HG03571 (cell line): ENCODE results near the gene C1QTNF2.

ENCODE experiments used
- ATAC-seq: cut with Tn5 transposase; IDR thresholded peaks from one replicate; pipeline ENCODE4 v1.9.1; 2021; ENCODE audit not compliant: unreplicated experiment

C1QTNF2 gene

GRCh38 chr5:160310552-160311295, 59.7 kb downstream of the C1QTNF2 start:
- ATAC-seq, result no peak

DNA sequence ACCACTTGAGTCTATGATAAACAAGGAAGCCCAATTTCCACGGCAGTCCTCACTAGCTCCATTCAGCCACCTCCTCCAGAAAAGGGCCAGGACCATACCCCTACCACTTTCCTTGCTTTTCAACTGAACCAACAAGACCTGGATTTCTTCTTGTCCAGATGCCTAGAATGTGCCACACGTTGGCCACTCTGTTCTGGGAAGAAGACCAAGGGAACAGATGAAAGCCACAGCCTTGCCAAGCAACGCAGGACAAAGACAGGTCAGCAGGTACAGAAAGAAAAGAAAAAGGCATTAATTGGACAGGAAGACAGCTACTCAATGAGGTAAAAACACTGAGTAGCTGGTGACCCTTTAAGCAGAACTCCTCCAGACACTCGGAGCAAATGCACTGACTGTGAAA, 60.3 kb downstream of the C1QTNF2 start:
- ATAC-seq, result no peak

DNA sequence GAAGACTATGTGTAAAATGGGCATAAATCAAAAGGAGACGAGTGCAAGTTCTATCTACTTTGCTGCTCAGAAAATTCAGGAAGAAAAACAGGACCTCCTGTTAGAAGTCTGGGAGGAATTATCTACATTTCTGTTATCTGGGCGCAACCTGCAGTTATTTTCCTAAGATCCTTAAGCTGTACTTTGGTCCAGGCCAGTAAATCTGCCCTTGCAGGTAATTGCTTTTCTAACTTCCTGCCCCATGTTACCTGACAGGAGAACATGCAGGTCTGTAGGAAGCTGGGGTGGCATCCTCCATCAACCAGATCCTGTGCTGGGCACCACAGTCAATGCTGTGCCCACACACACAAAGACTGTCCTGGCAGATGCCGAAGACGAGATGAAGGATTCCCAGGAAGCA, 63.7 kb downstream of the C1QTNF2 start:
- ATAC-seq, result no peak

GRCh38 chr5:160305319-160305718, 65.1 kb downstream of the C1QTNF2 start:
- ATAC-seq, result no peak

- no peak for ATAC-seq
Observed at GRCh38 chr5:160303690-160304089, 66.7 kb downstream of the C1QTNF2 start.

DNA sequence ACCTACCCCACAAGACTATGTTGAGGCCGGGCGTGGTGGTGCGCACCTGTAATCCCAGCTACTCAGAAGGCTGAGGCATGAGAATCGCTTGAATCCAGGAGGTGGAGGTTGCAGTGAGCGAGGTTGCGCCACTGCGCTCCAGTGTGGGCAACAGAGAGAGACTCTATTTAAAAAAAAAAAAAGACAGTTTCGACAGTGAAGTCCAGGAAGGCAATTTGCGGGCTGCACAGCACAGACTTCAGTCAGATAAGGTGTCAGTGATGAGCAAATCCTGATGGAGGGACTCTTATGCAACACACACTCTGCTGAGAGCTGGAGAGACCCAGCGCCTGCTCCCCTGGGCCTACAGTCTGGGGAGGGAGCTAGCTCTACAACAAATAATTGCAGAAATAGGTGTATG, 72.2 kb downstream of the C1QTNF2 start:
- ATAC-seq, result no peak

DNA sequence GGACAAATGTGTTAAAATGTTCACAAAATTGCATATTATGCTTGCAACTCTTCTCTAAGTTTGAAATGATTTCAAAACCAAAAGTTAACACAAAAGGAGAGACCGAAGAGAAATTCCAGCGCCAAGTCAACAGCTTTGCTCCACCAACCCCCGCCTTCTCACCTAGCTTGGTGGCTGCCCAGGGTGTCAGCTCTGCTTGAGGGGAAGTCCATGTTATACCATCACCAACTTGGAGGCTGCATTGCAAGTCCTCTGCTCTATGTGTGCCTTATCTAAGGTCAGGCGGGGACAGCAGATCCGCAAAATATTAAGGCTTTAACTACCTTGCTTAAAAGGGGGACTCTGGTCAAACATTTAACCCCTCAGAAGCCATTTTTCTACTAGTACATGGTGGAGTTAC, 72.7 kb downstream of the C1QTNF2 start:
- no peak for ATAC-seq
